ENCODE measurements around the gene MSS51. TPM values are rescaled to one million over a fixed set of nuclear protein-coding genes. Genes with fewer than 3 reads are reported as not detected.

Gene MSS51
- total and polyA plus RNA-seq, 2 donors (not counting 3 experiments of a cell fraction or from before 2014, with no cell fraction given), result 1.8 to 3.5 TPM

DNA sequence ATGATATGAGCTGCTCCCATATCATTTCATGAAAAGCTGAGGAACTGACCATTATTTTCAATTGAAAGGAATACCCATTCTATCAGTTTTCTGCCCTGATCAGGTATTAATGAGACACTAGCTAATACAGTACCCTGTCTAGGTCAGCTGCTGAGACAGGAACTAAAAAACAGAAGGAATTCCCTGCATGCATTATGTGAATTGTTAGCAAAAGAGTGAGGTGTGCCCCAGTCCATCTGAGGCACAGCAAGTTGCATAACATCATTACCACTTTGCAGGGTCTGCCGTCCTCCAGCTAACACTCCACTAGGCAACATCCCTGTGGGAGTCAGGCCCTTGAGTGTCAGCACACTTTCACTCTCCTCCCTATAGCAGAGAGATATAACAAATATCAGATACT is 11.1 kb upstream of the MSS51 start:
- ChIA-PET POLR2A (no interaction called here), CTCF (interaction anchor here (1.5 kb wide), 1 partner anchor 12 kb away, joined by 3 read pairs; no protein-coding TSS in a partner anchor)
- Histone ChIP-seq H3K36me3 (ENCODE audit: control insufficient read depth in 2 of 2, extremely low read depth in 1 of 2, insufficient read depth in 2 of 2, low read length in 2 of 2) (no peaks in the 10 kb centered on the region), H3K27ac (ENCODE audit: insufficient read depth, low read depth, low read length) (no peak overlapping the region), H3K27me3 (ENCODE audit: control insufficient read depth in 2 of 2, insufficient read depth in 2 of 2, low read length in 2 of 2) (no peaks in the 10 kb centered on the region), H3K9ac (replicated peaks; ENCODE audit: extremely low read depth, insufficient read depth, low read length) (no peak overlapping the region), H2AFZ (ENCODE audit: low read depth, low read length) (no peak overlapping the region), H4K20me1 (replicated peaks; ENCODE audit: control insufficient read depth, extremely low read depth, insufficient read depth, low read length) (no peaks in the 10 kb centered on the region), H3K9me3 (replicated peaks; ENCODE audit: control insufficient read depth, insufficient read depth, low read length) (no peaks in the 10 kb centered on the region), H3K79me2 (ENCODE audit: control insufficient read depth, insufficient read depth, low read length) (no peaks in the 10 kb centered on the region), H3K9me1 (replicated peaks; ENCODE audit: control insufficient read depth, extremely low read depth, insufficient read depth, low read length) (no peaks in the 10 kb centered on the region), H3K4me1 (ENCODE audit: control insufficient read depth, extremely low read depth, insufficient read depth, low read length) (no peaks in the 10 kb centered on the region), H3K4me3 (replicated peaks in 1 of 3; ENCODE audit: insufficient read depth in 1 of 3, low read depth in 1 of 3, low read length in 3 of 3) (no peak overlapping the region), H3K4me2 (ENCODE audit: insufficient read depth, low read length) (no peak overlapping the region)
- no peak for FAIRE-seq
- TF ChIP-seq FOS (IDR thresholded peaks at IDR 0.05; ENCODE audit: borderline replicate concordance, insufficient read depth, low read length) (no peak), JUN (IDR thresholded peaks at IDR 0.05; ENCODE audit: borderline replicate concordance, insufficient read depth, insufficient read length, low read depth) (no peak), CTCF (IDR thresholded peaks at IDR 0.05; ENCODE audit: extremely low read depth in 1 of 2, insufficient read depth in 1 of 2, low read depth in 1 of 2, low read length in 2 of 2) (no peak), POLR2A (IDR thresholded peaks at IDR 0.05; ENCODE audit: low read depth, low read length) (no peak), POLR2AphosphoS5 (IDR thresholded peaks at IDR 0.05; ENCODE audit: insufficient read depth, low read depth, low read length) (no peak), MYC (IDR thresholded peaks at IDR 0.05; ENCODE audit: low read depth, low read length) (no peak), EZH2 (IDR thresholded peaks at IDR 0.05; ENCODE audit: borderline replicate concordance, low read depth, low read length, severe bottlenecking) (no peak), GATA2 (IDR thresholded peaks at IDR 0.05; ENCODE audit: insufficient read depth, insufficient read length, low read depth, low read length) (no peak)
- TF ChIP-seq, protein P1, sequence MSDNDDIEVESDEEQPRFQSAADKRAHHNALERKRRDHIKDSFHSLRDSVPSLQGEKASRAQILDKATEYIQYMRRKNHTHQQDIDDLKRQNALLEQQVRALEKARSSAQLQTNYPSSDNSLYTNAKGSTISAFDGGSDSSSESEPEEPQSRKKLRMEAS (IDR thresholded peaks at IDR 0.05; ENCODE audit: insufficient read depth, insufficient read length), result no peak
- no TSS peak for BruUV-seq (replicated peaks)
- intact Hi-C loops (cut with micrococcal nuclease), result no loop called here
- DNase-seq (ENCODE audit: low read depth, low spot score), result no peak
- dilution Hi-C loops (cut with MboI; ENCODE audit: extremely low pct_ligation_motif_present, low sequenced_read_pairs), result no loop called here
